Tibial nerve (tissue), 4 donors: ENCODE measurements around the gene DDX27. TPM values are rescaled to one million over a fixed set of nuclear protein-coding genes. Genes with fewer than 3 reads are reported as not detected.

ENCODE experiments used
- DNase-seq, 2 donors: peaks; one replicate each; pipeline ENCODE4 v3.0.0-alpha.2; 2019; ENCODE audit warnings: low spot score in 2 of 2
- H3K27ac ChIP-seq, 4 donors: fragments of 200-600 bp; sonication (generic) in 3 of 4; one replicate each; pipeline ENCODE4 v1.5.1; 2017 to 2019; ENCODE audit warnings: mild to moderate bottlenecking in 1 of 4
- H3K27me3 ChIP-seq, 2 donors: fragments of 200-600 bp; sonication (generic) in 1 of 2; one replicate each; pipeline versions ENCODE4 v1.5.1 to v1.6.0; 2017 to 2019
- H3K36me3 ChIP-seq, 3 donors: fragments of 200-600 bp; sonication (generic); one replicate each; pipeline ENCODE4 v1.5.1; 2018 to 2019
- H3K4me1 ChIP-seq, 4 donors: fragments of 200-600 bp; sonication (generic) in 3 of 4; one replicate each; pipeline ENCODE4 v1.5.1; 2017 to 2019
- H3K4me3 ChIP-seq, 4 donors: fragments of 200-600 bp; sonication (generic) in 3 of 4; one replicate each; pipeline ENCODE4 v1.5.1; 2017 to 2019; ENCODE audit warnings: mild to moderate bottlenecking in 1 of 4, moderate library complexity in 1 of 4
- H3K9me3 ChIP-seq, 4 donors: fragments of 200-600 bp; sonication (generic) in 3 of 4; one replicate each; pipeline ENCODE4 v1.5.1; 2017 to 2019
- EP300 ChIP-seq, 2 donors: sonication (generic); formaldehyde crosslinking; IDR thresholded peaks; one replicate each; pipeline ENCODE4 v1.6.1; 2017; ENCODE audit warnings: antibody characterized with exemption in 2 of 2, mild to moderate bottlenecking in 1 of 2
- POLR2A ChIP-seq, 2 donors: fragments of 450-650 bp; IDR thresholded peaks; one replicate each; pipeline ENCODE4 v1.6.1; 2017; ENCODE audit warnings: antibody characterized with exemption in 2 of 2, mild to moderate bottlenecking in 2 of 2, moderate library complexity in 2 of 2
- WGBS, 2 donors: methylation state at CpG; one replicate each; pipeline ENCODE4 v1.1.5; 2018; 5-methylcytosine and 5-hydroxymethylcytosine counted together
- total RNA-seq, 4 donors: library from RNA; depleted of rRNA; stranded (reverse); fragments of >200 nt; gene quantifications; one replicate each; pipeline ENCODE4 v1.1.0, GENCODE V29; 2016
- TF ChIP-seq, protein P1 (sequence below), 5 experiments: fragments of 200-600 bp in 3 of 5; fragments of 450-650 bp in 2 of 5; sonication (generic) in 3 of 5; IDR thresholded peaks; one replicate each; pipeline ENCODE4 v1.5.1; 2016 to 2019; ENCODE audit warnings: antibody characterized with exemption in 5 of 5, mild to moderate bottlenecking in 3 of 5, moderate library complexity in 2 of 5

DDX27 gene
- total RNA-seq, 4 donors from 2014 or later, result 24.5 to 33.4 (median 28.3) TPM

DNA sequence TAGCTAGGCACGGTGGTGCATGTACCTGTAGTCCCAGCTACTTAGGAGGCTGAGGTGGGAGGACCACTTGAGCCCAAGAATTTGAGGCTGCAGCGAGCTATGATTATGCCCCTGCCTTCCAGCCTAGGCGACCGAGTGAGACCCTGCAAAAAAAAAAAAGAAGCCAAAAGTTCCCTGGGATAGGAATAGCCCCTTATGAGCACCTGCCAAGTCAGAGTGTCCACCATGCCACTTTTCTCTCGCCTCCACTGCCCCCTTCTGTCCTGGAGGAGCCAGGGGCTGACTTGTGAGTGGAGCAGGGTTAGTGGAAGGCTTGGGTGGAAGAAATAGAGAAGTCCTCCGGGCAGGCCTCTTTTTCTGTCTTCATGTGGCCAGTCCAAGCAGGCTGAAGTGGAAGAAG is 12.1 kb upstream of the DDX27 start:
- DNase-seq, result no peak
- no peak for TF ChIP-seq POLR2A (IDR thresholded peaks at IDR 0.05)
- TF ChIP-seq EP300 (IDR thresholded peaks at IDR 0.05), result no peak
- TF ChIP-seq, protein P1, sequence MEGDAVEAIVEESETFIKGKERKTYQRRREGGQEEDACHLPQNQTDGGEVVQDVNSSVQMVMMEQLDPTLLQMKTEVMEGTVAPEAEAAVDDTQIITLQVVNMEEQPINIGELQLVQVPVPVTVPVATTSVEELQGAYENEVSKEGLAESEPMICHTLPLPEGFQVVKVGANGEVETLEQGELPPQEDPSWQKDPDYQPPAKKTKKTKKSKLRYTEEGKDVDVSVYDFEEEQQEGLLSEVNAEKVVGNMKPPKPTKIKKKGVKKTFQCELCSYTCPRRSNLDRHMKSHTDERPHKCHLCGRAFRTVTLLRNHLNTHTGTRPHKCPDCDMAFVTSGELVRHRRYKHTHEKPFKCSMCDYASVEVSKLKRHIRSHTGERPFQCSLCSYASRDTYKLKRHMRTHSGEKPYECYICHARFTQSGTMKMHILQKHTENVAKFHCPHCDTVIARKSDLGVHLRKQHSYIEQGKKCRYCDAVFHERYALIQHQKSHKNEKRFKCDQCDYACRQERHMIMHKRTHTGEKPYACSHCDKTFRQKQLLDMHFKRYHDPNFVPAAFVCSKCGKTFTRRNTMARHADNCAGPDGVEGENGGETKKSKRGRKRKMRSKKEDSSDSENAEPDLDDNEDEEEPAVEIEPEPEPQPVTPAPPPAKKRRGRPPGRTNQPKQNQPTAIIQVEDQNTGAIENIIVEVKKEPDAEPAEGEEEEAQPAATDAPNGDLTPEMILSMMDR (IDR thresholded peaks at IDR 0.05), result no peak
- WGBS, 2 donors, result 88 to 91% methylated on average over 6 of the region's 6 CpGs
- peaks cover 0 to 15% (median 1%) of the 10 kb centered on the region in 4 donors for H3K9me3 ChIP-seq
- no peaks in the 10 kb centered on the region for H3K36me3 ChIP-seq
- H3K27me3 ChIP-seq, result no peaks in the 10 kb centered on the region
- H3K4me3 ChIP-seq, result no peak overlapping the region
- H3K27ac ChIP-seq, result no peak overlapping the region
- H3K4me1 ChIP-seq, result no peaks in the 10 kb centered on the region

DNA sequence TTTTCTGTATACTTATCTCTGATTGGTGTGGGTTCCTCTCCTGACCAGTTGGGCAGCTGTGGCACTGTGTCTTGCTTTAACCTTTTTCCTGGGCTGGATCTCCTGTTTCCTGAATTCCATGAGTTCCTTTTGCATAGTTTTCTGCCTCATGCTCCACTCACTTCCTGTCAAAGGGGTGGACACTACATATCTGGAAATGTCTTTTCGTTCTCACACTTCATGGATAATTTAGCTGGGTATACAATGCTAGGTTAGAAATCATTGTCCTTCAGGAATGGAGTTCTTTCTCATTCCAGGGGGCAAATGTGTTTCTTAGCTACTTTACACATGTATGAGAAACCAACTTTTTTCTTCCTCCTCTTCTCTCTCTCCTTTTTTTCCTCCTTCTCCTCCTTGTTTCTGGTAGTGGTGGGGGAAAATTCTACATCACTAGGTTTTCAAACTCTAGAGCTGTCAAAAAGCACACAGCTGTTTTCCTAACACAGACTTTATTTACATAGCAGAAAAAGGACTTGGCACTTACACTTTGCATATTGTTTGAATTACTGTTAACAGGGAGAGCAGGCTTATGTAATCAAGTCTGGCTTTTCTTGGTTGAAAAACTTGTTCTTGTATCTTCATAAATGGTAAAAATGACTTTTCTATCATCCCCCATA is 9.0 kb upstream of the DDX27 start:
- WGBS, 2 donors, result 85 to 97% methylated on average over 1 of the region's 1 CpG
- Histone ChIP-seq H3K27ac (no peak overlapping the region), H3K4me1 (no peaks in the 10 kb centered on the region), H3K36me3 (no peaks in the 10 kb centered on the region), H3K9me3 (peaks cover 0 to 15% (median 1%) of the 10 kb centered on the region in 4 donors), H3K27me3 (no peaks in the 10 kb centered on the region), H3K4me3 (no peak overlapping the region)
- TF ChIP-seq POLR2A (IDR thresholded peaks at IDR 0.05) (no peak), EP300 (IDR thresholded peaks at IDR 0.05) (no peak)
- TF ChIP-seq, protein P1 (IDR thresholded peaks at IDR 0.05), result no peak
- DNase-seq, result no peak

DNA sequence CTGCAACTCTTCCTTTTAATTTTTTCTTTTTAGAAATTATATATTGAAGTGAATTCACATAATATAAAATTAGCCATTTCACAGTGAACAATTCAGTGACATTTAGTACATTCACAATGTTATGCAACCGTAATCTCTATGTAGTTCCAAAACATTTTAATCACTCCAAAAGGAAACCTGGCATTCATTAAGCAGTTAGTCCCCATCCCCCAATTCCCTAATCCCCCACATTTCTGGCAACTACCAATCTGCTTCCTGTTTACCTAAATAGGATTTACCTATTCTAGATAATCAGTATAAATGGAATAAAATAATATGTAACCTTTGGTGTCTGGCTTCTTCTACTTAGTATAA is 8.5 kb upstream of the DDX27 start:
- Histone ChIP-seq H3K27ac (no peak overlapping the region), H3K4me1 (no peaks in the 10 kb centered on the region), H3K36me3 (no peaks in the 10 kb centered on the region), H3K27me3 (no peaks in the 10 kb centered on the region), H3K4me3 (no peak overlapping the region), H3K9me3 (peaks cover 0 to 15% (median 1%) of the 10 kb centered on the region in 4 donors)
- no peak for DNase-seq
- TF ChIP-seq, protein P1 (IDR thresholded peaks at IDR 0.05), result no peak
- TF ChIP-seq POLR2A (IDR thresholded peaks at IDR 0.05), result no peak
- no peak for TF ChIP-seq EP300 (IDR thresholded peaks at IDR 0.05)
- 63 to 65% methylated on average over 1 of the region's 1 CpG for WGBS, 2 donors

DNA sequence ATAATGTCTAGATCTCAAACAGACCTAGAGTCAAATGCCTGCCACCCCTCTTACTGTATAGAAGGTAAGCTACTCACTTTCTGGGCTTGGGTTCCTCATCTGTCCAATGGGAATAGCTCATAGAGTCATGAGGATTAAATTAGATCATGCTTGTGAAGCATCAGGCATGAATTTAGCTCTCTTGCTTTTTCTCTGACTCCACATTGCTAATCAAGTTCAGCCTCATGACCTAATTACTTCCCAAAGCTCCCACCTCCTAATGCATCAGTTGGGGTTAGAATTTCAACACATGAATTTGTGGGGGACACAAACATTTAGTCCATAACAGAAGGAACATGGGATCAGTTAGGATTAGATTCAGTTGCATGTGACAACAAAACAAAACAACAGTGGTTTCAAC is 4.6 kb upstream of the DDX27 start:
- TF ChIP-seq, protein P1 (IDR thresholded peaks at IDR 0.05), result no peak
- TF ChIP-seq POLR2A (IDR thresholded peaks at IDR 0.05), result no peak
- Histone ChIP-seq H3K9me3 (peaks cover 0 to 14% (median 1%) of the 10 kb centered on the region in 4 donors), H3K36me3 (no peaks in the 10 kb centered on the region), H3K4me1 (peaks cover 0 to 5% (median 4%) of the 10 kb centered on the region in 4 donors), H3K27me3 (no peaks in the 10 kb centered on the region), H3K4me3 (no peak overlapping the region), H3K27ac (no peak overlapping the region)
- no peak for DNase-seq

DNA sequence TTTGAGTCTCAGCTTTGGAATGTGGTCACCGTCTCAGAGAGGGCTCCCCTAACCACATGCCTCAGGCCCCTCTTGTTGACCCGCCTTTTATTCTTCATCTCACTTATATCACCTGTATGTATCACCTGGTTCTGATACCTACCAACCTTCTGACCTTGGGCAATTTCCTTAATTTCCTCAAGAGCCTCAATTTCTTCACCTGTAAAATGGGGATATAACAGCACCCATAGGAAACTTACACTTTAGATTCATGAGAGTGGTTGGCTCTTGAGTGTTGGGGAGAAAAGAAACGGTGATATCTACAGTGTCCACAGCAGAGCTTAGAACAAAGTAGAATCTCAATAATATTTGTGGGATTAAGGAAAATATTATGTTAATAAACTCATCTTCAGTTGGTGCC is 4.0 kb upstream of the DDX27 start:
- H3K4me1 ChIP-seq, result peaks cover 0 to 10% (median 6%) of the 10 kb centered on the region in 4 donors
- no peak for DNase-seq
- H3K27ac ChIP-seq, result no peak overlapping the region
- H3K27me3 ChIP-seq, result no peaks in the 10 kb centered on the region
- WGBS, 2 donors, result 90 to 91% methylated on average over 3 of the region's 3 CpGs
- H3K36me3 ChIP-seq, result no peaks in the 10 kb centered on the region
- peaks cover 0 to 7% (median 0%) of the 10 kb centered on the region in 4 donors for H3K9me3 ChIP-seq
- TF ChIP-seq EP300 (IDR thresholded peaks at IDR 0.05) (no peak), POLR2A (IDR thresholded peaks at IDR 0.05) (no peak)
- TF ChIP-seq, protein P1 (IDR thresholded peaks at IDR 0.05), result no peak
- no peak overlapping the region for H3K4me3 ChIP-seq
